K562 (cell line): ENCODE data around the gene MAN2B1. TPM values are rescaled to one million over a fixed set of nuclear protein-coding genes. Genes with fewer than 3 reads are reported as not detected.

ENCODE experiments used
- CBFA2T3 ChIP-seq: fragments of 450-650 bp; IDR thresholded peaks from 2 replicates; pipeline ENCODE4 v1.6.1; 2017
- CCNT2 ChIP-seq: IDR thresholded peaks from 2 replicates; pipeline ENCODE4 v1.6.1; 2011; ENCODE audit warnings: borderline replicate concordance, low read depth, mild to moderate bottlenecking, moderate library complexity, mixed read lengths, low read length; ENCODE audit not compliant: insufficient read length; ENCODE audit errors: extremely low read depth
- CREBBP ChIP-seq: IDR thresholded peaks from one replicate; pipeline ENCODE4 v1.6.1; 2012; ENCODE audit warnings: low read depth, mild to moderate bottlenecking, control low read depth, inconsistent platforms, low read length
- DNMT1 ChIP-seq: fragments of 450-650 bp; IDR thresholded peaks from 2 replicates; pipeline ENCODE4 v1.6.1; 2016; ENCODE audit warnings: antibody characterized with exemption, mild to moderate bottlenecking
- L3MBTL2 ChIP-seq: fragments of 450-650 bp; IDR thresholded peaks from 2 replicates; pipeline ENCODE4 v1.6.1; 2016; ENCODE audit warnings: mild to moderate bottlenecking, moderate library complexity
- MCM7 ChIP-seq, 2 experiments: fragments of 450-650 bp; IDR thresholded peaks; 2 replicates each; pipeline ENCODE4 v1.6.1; 2016 to 2018
- RB1 ChIP-seq: fragments of 450-650 bp; IDR thresholded peaks from 2 replicates; pipeline ENCODE4 v1.6.1; 2017; ENCODE audit warnings: low read depth, mild to moderate bottlenecking
- SAFB2 ChIP-seq: fragments of 200-400 bp; formaldehyde crosslinking; IDR thresholded peaks from 2 replicates; pipeline ENCODE4 v1.6.1; 2018; ENCODE audit warnings: borderline replicate concordance, low read length, low read depth, moderate library complexity; ENCODE audit not compliant: severe bottlenecking
- ZNF140 ChIP-seq: fragments of 250-450 bp; sonication (Bioruptor Pico); IDR thresholded peaks from 2 replicates; pipeline ENCODE4 v1.8.0; 2021; ENCODE audit warnings: moderate library complexity, mild to moderate bottlenecking, inconsistent platforms
- ZNF224 ChIP-seq: sonication (generic); formaldehyde crosslinking; IDR thresholded peaks from 2 replicates; pipeline ENCODE4 v1.8.0; 2022; ENCODE audit warnings: mild to moderate bottlenecking, missing genetic modification reagents
- ZNF324 ChIP-seq: fragments of 250-450 bp; sonication (Bioruptor Pico); IDR thresholded peaks from 2 replicates; pipeline ENCODE4 v1.4.0; 2020; ENCODE audit warnings: mild to moderate bottlenecking
- ZNF445 ChIP-seq: fragments of 250-450 bp; sonication (Bioruptor Pico); IDR thresholded peaks from 2 replicates; pipeline ENCODE4 v1.4.0; 2020; ENCODE audit warnings: low read depth, mild to moderate bottlenecking, moderate library complexity
- ZNF717 ChIP-seq: fragments of 250-450 bp; sonication (Bioruptor Pico); IDR thresholded peaks from 2 replicates; pipeline ENCODE4 v1.5.0; 2021
- polyA plus RNA-seq, 8 experiments: library from polyadenylated mRNA; depleted of rRNA in 4 of 8; stranded (reverse) in 5 of 8; unstranded in 3 of 8; fragments of >200 nt; fragmentation: Nextera tagmentation in 2 of 8; fragmentation: Illumina TruSeq in 1 of 8; extraction: Ambion mirVana in 2 of 8; extraction: Trizol in 1 of 8; gene quantifications; 2 replicates each; pipeline versions ENCODE4 v1.2.1 to v1.2.3, GENCODE V29; 2011 to 2014; ENCODE audit warnings: inconsistent platforms in 1 of 8, missing spikeins in 1 of 8
- total RNA-seq, 7 experiments: library from RNA; depleted of rRNA in 6 of 7; stranded (reverse); fragments of >200 nt in 6 of 7; fragmentation: Illumina TruSeq in 2 of 7; extraction: Trizol in 2 of 7; gene quantifications; 2 replicates each; pipeline versions ENCODE4 v1.2.1 to v1.2.3, GENCODE V29; 2011 to 2021; ENCODE audit warnings: low replicate concordance in 1 of 7
- TF ChIP-seq, protein P1 (sequence below): fragments of 450-650 bp; IDR thresholded peaks from 2 replicates; pipeline ENCODE4 v1.6.1; 2016; ENCODE audit warnings: low read depth
- TF ChIP-seq, protein P2 (sequence below), 2 experiments: IDR thresholded peaks; 2 replicates each; pipeline ENCODE4 v1.6.1; 2011; ENCODE audit warnings: borderline replicate concordance in 1 of 2, control low read depth in 1 of 2, low read depth in 1 of 2, low read length in 1 of 2, mild to moderate bottlenecking in 1 of 2, mixed read lengths in 1 of 2, moderate library complexity in 1 of 2; ENCODE audit not compliant: insufficient read depth in 1 of 2, insufficient read length in 1 of 2, poor library complexity in 1 of 2, severe bottlenecking in 1 of 2; ENCODE audit errors: extremely low read depth in 1 of 2
- TF ChIP-seq, protein P3 (sequence below): conservative IDR thresholded peaks from 2 replicates; pipeline ENCODE4 v1.6.1; 2011; ENCODE audit warnings: low read depth, mild to moderate bottlenecking, low read length; ENCODE audit not compliant: control insufficient read depth
- TF ChIP-seq, protein P4 (sequence below), 3 experiments: IDR thresholded peaks in 2 of 3; conservative IDR thresholded peaks in 1 of 3; 2 replicates each; pipeline ENCODE4 v1.5.1; 2011 to 2012; ENCODE audit warnings: low read length in 3 of 3, mild to moderate bottlenecking in 3 of 3, control low read depth in 2 of 3, improper control_type of control experiment in 1 of 3, inconsistent platforms in 1 of 3, low read depth in 1 of 3, mixed read lengths in 1 of 3, moderate library complexity in 1 of 3; ENCODE audit not compliant: insufficient read depth in 2 of 3

Gene MAN2B1
- total and polyA plus RNA-seq, 9 of the 15 experiments (the other 6 are each of a cell fraction or from before 2014, with no cell fraction given): 0.59 to 33.8 (median 11.4) TPM

DNA sequence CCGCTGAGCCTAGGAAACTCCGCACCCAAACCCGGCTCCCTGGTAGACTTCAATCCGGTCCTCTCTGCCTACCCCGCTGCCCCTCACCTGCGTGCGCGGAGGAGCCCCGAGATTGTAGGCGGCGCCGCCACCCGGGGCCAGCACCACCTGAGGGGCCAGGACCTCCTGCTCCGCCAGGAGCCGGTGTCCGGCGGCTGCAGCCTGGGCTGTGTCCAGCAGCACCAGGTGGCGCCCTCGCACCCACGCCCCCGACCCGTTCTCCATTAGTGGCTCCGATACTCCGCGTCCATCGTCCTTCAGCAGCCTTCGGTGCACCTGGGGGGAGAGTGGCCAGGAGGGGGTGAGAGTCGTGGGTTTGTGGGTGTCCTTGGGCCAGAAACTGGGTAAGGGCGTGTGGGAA, 18.5 kb downstream of the MAN2B1 start (continued):
- TF ChIP-seq, protein P1, sequence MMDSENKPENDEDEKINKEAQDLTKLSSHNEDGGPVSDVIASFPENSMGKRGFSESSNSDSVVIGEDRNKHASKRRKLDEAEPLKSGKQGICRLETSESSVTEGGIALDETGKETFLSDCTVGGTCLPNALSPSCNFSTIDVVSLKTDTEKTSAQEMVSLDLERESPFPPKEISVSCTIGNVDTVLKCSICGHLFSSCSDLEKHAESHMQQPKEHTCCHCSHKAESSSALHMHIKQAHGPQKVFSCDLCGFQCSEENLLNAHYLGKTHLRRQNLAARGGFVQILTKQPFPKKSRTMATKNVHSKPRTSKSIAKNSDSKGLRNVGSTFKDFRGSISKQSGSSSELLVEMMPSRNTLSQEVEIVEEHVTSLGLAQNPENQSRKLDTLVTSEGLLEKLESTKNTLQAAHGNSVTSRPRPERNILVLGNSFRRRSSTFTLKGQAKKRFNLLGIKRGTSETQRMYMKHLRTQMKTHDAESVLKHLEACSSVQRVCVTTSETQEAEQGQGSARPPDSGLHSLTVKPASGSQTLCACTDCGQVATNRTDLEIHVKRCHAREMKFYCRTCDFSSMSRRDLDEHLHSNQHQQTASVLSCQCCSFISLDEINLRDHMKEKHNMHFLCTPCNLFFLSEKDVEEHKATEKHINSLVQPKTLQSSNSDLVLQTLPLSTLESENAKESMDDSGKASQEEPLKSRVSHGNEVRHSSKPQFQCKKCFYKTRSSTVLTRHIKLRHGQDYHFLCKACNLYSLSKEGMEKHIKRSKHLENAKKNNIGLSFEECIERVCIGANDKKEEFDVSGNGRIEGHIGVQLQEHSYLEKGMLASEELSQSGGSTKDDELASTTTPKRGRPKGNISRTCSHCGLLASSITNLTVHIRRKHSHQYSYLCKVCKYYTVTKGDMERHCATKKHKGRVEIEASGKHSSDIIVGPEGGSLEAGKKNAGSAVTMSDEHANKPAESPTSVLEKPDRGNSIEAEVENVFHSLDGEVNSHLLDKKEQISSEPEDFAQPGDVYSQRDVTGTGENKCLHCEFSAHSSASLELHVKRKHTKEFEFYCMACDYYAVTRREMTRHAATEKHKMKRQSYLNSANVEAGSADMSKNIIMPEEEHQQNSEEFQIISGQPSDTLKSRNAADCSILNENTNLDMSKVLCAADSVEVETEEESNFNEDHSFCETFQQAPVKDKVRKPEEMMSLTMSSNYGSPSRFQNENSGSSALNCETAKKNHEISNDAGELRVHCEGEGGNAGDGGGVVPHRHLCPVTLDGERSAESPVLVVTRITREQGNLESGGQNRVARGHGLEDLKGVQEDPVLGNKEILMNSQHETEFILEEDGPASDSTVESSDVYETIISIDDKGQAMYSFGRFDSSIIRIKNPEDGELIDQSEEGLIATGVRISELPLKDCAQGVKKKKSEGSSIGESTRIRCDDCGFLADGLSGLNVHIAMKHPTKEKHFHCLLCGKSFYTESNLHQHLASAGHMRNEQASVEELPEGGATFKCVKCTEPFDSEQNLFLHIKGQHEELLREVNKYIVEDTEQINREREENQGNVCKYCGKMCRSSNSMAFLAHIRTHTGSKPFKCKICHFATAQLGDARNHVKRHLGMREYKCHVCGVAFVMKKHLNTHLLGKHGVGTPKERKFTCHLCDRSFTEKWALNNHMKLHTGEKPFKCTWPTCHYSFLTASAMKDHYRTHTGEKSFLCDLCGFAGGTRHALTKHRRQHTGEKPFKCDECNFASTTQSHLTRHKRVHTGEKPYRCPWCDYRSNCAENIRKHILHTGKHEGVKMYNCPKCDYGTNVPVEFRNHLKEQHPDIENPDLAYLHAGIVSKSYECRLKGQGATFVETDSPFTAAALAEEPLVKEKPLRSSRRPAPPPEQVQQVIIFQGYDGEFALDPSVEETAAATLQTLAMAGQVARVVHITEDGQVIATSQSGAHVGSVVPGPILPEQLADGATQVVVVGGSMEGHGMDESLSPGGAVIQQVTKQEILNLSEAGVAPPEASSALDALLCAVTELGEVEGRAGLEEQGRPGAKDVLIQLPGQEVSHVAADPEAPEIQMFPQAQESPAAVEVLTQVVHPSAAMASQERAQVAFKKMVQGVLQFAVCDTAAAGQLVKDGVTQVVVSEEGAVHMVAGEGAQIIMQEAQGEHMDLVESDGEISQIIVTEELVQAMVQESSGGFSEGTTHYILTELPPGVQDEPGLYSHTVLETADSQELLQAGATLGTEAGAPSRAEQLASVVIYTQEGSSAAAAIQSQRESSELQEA: no peak
- TF ChIP-seq ZNF445: no peak
- TF ChIP-seq DNMT1: no peak
- TF ChIP-seq, protein P2, sequence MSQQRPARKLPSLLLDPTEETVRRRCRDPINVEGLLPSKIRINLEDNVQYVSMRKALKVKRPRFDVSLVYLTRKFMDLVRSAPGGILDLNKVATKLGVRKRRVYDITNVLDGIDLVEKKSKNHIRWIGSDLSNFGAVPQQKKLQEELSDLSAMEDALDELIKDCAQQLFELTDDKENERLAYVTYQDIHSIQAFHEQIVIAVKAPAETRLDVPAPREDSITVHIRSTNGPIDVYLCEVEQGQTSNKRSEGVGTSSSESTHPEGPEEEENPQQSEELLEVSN (IDR thresholded peaks at IDR 0.05; ENCODE audit: borderline replicate concordance in 1 of 2, extremely low read depth in 1 of 2, insufficient read depth in 1 of 2, insufficient read length in 1 of 2, low read depth in 1 of 2, low read length in 1 of 2, poor library complexity in 1 of 2, severe bottlenecking in 1 of 2): peak in 1 of 2 experiments; percentile 57
- TF ChIP-seq, protein P3, sequence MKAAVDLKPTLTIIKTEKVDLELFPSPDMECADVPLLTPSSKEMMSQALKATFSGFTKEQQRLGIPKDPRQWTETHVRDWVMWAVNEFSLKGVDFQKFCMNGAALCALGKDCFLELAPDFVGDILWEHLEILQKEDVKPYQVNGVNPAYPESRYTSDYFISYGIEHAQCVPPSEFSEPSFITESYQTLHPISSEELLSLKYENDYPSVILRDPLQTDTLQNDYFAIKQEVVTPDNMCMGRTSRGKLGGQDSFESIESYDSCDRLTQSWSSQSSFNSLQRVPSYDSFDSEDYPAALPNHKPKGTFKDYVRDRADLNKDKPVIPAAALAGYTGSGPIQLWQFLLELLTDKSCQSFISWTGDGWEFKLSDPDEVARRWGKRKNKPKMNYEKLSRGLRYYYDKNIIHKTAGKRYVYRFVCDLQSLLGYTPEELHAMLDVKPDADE: no peak
- no peak for TF ChIP-seq ZNF324 (CRISPR knock-in tag)
- no peak for TF ChIP-seq ZNF140 (CRISPR knock-in tag)
- TF ChIP-seq, protein P4, sequence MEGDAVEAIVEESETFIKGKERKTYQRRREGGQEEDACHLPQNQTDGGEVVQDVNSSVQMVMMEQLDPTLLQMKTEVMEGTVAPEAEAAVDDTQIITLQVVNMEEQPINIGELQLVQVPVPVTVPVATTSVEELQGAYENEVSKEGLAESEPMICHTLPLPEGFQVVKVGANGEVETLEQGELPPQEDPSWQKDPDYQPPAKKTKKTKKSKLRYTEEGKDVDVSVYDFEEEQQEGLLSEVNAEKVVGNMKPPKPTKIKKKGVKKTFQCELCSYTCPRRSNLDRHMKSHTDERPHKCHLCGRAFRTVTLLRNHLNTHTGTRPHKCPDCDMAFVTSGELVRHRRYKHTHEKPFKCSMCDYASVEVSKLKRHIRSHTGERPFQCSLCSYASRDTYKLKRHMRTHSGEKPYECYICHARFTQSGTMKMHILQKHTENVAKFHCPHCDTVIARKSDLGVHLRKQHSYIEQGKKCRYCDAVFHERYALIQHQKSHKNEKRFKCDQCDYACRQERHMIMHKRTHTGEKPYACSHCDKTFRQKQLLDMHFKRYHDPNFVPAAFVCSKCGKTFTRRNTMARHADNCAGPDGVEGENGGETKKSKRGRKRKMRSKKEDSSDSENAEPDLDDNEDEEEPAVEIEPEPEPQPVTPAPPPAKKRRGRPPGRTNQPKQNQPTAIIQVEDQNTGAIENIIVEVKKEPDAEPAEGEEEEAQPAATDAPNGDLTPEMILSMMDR (IDR thresholded peaks at IDR 0.05 in 2 of 3, conservative IDR thresholded peaks at IDR 0.05 in 1 of 3; ENCODE audit: insufficient read depth in 2 of 3, low read depth in 1 of 3, low read length in 3 of 3): peak; percentile 43 to 56 (median 54)
- TF ChIP-seq CBFA2T3: no peak
- TF ChIP-seq RB1: peak; percentile 35; the same call in 1 of the 2 replicates
- TF ChIP-seq ZNF717: no peak
- TF ChIP-seq CCNT2: peak; percentile 29
- no peak for TF ChIP-seq CREBBP
- peak; percentile 12; the same call in 1 of the 2 replicates for TF ChIP-seq L3MBTL2
- no peak for TF ChIP-seq SAFB2
- no peak for TF ChIP-seq ZNF224 (CRISPR knock-in tag)
- no peak for TF ChIP-seq MCM7 (IDR thresholded peaks at IDR 0.05)
